Limb (tissue), 2 donors: ENCODE results near the gene MAGEA3.
"Not testable (repeated sequence)": the region's sequence is repeated elsewhere in the genome, so short reads cannot be mapped to it uniquely, and the experiment has no call there.

ENCODE experiments used
- DNase-seq, 2 donors: peaks; one replicate each; pipeline ENCODE4 v3.0.0-alpha.2; 2016; ENCODE audit errors: extremely low spot score in 2 of 2

Gene MAGEA3, protein sequence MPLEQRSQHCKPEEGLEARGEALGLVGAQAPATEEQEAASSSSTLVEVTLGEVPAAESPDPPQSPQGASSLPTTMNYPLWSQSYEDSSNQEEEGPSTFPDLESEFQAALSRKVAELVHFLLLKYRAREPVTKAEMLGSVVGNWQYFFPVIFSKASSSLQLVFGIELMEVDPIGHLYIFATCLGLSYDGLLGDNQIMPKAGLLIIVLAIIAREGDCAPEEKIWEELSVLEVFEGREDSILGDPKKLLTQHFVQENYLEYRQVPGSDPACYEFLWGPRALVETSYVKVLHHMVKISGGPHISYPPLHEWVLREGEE

DNA sequence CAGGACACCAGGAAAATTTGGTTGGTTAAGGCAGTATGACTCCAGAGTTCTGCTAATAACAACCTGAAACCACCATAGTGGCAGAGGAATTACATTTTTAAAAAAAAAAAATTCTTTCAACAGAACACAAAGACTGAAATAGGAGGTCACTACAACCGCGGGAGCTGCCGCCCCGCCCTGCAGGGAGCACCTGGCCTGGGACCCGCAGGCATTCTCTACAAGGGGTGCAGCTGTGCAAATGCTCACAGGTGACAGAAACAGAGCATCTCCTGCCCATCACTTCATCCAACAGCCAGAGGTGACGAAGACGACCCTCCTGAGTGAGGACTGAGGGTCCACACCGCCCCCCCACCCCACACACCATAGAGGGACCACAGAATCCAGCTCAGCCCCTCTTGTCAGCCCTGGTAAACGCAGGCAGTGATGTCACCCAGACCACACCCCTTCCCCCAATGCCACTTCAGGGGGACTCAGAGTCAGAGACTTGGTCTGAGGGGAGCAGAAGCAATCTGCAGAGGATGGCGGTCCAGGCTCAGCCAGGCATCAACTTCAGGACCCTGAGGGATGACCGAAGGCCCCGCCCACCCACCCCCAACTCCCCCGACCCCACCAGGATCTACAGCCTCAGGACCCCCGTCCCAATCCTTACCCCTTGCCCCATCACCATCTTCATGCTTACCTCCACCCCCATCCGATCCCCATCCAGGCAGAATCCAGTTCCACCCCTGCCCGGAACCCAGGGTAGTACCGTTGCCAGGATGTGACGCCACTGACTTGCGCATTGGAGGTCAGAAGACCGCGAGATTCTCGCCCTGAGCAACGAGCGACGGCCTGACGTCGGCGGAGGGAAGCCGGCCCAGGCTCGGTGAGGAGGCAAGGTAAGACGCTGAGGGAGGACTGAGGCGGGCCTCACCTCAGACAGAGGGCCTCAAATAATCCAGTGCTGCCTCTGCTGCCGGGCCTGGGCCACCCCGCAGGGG, at the start of gene MAGEA3:
TSS of gene MAGEA3 (plus strand) at position 843 of the 980 bp plus-strand sequence. CDS start 2,039 bp downstream, outside the sequence.
- not testable (repeated sequence) for DNase-seq

DNA sequence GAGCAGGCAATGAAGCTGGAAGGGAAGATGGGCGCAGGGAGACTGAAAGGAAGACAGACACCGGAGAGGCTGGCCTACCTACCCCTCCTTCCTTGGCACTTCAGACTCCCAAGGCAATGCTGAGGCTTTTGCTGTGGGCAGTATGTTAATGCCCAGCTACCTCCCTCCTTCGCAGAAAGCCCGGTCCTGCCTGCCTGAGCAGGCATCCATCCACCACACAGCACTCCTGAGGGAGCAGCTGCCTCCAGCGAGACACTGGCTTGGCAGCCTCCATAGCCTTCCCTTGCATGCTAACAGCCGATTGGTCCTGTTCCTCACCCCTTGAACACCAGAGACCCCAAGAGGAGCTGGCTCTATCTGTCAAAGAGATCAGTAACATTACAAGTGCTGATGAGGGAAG, 46.5 kb upstream of the MAGEA3 start:
- no peak for DNase-seq

DNA sequence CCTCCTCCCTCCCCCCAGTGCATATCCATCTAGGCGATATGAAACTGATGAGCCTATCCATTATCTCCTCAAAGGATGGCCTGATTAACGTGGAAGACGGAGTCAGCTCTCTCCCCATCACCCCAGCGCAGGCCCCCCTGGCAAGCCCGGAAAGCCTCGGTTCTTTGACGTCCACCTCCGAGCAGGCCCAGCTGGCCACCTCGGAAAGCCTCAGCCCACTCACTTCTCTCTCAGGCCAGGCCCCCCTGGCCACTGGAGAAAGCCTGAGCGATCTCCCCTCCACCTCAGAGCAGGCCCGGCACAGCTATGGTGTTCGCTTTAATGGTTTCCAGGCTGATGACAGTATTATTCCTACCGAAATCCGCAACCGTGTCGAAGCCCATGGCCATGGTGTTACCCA, 46.1 kb upstream of the MAGEA3 start:
- DNase-seq = no peak

DNA sequence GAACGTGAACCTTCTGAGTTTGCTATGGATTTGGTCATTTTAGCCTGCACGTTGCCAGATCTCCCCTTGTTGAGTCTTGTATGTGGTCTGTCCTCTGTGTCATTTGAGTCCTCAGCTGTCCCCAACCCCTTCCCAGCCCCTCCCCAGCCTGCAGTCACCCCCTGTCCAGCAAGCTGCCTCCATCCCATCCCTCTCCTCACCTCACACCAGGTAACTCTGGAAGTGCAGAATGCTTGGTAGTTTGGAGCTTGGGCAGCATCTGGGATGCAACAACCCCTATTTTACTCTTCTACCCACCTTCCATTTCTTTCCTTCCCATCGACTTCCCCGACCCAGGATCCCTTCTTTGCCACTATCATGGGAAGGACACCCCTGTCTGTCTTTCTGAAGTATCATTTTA, 42.5 kb upstream of the MAGEA3 start:
- no peak for DNase-seq

DNA sequence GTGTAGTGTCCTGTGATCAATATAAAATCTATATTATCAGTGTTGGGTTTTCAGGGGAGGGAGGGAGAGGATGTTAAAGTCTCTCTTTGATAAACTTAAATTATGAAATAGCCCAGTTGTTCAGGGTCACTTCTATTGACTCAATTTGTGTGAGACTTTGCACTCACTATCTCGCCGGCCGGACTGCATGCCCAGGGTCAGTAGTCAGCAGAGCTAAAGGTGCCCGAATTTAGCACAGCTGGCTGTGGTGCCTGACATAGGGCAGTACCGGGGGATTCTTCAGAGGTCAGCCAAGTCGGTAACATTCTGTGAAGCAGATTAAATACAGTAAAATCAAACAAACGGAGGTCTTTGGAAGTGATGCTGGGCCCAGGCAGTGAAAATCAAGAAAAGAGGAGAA, 41.7 kb upstream of the MAGEA3 start:
- no peak for DNase-seq

DNA sequence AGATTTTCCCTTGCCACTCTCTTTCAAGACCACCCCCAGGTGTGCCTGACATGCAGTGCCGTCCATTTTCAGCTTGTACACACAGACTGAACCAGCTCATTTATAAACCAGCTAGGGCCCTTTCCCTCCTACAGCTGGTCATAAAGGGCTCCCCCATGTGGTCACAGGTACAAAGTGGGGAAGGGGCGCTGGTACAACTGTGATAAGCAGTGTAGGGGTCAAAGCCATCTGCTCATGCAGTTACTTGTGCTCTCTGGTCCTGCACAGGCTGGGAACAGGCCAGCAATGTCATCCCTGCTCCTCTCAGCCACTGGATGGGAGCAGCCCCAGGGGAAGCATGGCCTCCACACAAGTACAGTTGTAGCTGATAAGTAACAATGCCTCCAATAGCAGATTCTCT, 40.3 kb upstream of the MAGEA3 start:
- no peak for DNase-seq

DNA sequence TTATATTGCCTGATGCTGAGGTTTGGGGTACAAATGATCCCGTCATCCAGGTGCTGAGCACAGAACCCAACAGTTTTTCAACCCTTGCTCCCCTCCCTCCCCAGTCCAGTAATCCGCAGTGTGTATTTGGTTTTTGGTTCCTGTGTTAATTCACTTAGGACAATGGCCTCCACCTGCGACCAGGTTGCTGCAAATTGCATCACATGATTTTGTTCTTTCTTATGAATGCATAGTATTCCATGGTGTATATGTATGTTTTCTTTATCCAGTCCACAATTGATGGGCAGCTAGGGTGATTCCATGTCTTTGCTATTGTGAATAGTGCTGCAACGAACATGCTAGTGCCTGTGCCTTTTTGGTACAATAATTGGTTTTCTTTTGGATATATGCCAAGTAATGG, 35.5 kb upstream of the MAGEA3 start:
- DNase-seq = no peak

DNA sequence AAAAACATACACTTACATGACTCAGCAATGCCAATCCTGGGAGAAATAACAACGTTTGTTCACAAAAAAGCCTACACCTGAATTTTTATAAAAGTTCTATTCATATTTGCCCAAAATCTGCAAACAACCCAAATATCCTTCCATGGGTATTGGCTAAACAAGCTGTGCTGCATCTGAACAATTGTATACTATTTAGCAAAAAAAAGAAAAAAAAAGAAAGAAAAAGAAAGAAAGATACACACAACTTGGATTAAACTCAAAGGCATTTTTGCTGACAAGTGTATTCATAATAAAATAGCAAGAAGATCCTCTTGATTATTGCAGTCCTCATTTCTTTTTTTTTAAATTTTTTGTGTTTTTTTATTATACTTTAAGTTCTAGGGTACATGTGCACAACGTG, 24.5 kb upstream of the MAGEA3 start:
- DNase-seq = no peak

DNA sequence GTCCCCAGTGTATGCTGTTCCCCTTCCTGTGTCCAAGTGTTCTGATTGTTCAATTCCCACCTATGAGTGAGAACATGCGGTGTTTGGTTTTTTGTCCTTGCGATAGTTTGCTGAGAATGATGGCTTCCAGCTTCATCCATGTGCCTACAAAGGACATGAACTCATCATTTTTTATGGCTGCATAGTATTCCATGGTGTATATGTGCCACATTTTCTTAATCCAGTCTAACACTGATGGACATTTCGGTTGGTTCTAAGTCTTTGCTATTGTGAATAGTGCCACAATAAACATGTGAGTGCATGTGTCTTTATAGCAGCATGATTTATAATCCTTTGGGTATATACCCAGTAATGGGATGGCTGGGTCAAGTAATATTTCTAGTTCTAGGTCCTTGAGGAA, 23.9 kb upstream of the MAGEA3 start:
- DNase-seq = not testable (repeated sequence)

DNA sequence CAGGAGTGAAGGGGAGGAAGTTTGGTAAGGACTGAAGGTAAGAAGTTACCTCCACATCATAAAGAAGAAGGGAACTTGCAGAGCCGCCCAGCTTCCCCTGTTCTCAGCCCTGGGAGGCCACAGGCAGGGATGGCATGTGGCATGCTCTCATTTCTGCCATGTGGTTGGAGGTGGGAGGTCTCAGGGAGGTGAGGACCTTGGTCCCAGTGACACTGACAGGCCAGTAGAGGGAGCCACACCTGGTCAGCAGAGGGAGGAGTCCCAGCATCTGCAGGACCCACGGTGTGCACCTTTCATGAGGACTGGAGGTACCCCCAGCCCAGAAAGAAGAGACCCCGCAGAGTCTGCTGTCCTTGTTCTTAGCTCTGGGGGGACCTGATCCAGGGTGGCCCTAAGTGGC, 17.6 kb upstream of the MAGEA3 start:
- DNase-seq = not testable (repeated sequence)

DNA sequence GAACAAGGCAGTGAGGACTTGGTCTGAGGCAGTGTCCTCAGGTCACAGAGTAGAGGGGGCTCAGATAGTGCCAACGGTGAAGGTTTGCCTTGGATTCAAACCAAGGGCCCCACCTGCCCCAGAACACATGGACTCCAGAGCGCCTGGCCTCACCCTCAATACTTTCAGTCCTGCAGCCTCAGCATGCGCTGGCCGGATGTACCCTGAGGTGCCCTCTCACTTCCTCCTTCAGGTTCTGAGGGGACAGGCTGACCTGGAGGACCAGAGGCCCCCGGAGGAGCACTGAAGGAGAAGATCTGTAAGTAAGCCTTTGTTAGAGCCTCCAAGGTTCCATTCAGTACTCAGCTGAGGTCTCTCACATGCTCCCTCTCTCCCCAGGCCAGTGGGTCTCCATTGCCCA, 1.8 kb downstream of the MAGEA3 start:
- not testable (repeated sequence) for DNase-seq

DNA sequence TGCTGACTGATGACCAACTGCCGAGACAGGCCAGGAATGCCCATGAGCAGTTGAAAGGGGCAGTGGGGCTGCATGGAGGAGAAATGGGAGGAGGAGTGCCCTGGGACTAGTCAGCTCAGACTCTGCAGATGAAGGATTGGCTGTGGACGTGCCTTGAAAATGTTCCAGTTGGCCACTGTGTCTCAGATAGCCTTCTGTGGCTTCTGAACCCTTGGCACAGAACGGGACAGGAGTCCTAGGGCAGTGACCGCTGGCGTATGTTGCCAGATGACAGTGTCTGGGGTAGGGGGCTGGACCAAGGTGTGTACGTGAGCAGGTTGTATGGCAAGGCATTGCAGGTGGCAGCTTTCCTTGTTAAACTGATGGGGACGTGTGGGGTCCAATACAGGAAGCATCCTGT, 7.9 kb downstream of the MAGEA3 start:
- not testable (repeated sequence) for DNase-seq

DNA sequence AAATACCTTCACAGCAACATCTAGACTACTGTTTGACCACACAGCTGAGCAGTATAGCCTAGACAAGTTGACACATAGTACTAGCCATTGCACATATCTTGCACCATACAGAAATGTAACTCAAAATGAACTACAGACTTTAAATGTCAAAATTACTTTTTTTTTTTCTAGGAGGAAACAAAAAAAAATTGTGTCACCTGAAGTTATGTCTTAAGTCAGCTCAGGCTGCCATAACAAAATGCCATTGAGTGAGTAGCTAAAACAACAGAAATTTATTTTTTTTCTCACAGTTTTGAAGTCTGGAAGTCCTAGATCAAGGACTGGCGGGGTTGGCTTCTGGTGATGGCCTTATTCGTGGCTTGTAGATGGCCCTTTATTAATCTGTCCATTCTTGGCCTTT, 10.6 kb downstream of the MAGEA3 start, which contains the start of gene CSAG2:
TSS of gene CSAG2 (minus strand) at position 101 of the 400 bp plus-strand sequence. CDS start 161 bp downstream, outside the sequence.
- not testable (repeated sequence) for DNase-seq

DNA sequence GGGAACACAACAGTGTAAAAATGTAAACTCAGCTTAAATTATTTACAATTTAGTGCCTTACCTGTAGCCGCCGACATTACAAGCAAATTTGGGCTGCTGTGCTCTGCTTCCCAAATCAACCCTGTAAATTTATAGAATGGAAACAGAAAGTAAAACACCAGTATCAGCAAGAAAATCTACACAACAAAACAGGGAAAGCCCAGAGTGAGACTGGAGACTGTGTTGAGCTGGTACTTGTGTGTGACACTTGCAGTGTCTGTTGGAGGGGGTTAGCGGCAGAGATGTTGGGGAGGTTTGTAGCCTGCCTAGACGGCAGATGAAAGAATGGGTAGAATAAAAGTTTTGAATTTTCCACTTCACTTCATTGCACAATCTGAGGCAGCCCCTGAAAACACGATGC, 14.6 kb downstream of the MAGEA3 start:
- DNase-seq = not testable (repeated sequence)

DNA sequence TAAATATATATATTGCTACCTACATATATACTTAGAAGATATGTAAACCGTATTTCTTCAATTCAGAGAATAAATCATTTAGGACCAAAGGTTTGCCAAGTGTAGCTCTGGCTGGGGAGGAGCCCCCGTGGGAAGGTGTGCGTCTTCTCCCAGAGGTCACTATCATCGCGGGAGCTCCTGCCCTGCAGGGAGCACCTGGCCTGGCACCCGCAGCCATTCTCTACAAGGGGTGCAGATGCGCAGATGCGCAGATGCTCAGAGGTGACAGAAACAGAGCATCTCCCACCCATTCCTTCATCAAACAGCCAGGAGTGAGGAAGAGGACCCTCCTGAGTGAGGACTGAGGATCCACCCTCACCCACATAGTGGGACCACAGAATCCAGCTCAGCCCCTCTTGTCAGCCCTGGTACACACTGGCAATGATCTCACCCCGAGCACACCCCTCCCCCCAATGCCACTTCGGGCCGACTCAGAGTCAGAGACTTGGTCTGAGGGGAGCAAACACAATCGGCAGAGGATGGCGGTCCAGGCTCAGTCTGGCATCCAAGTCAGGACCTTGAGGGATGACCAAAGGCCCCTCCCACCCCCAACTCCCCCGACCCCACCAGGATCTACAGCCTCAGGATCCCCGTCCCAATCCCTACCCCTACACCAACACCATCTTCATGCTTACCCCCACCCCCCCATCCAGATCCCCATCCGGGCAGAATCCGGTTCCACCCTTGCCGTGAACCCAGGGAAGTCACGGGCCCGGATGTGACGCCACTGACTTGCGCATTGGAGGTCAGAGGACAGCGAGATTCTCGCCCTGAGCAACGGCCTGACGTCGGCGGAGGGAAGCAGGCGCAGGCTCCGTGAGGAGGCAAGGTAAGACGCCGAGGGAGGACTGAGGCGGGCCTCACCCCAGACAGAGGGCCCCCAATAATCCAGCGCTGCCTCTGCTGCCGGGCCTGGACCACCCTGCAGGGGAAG, 15.5 kb downstream of the MAGEA3 start, which contains the start of gene MAGEA2B:
TSS of gene MAGEA2B (plus strand) at position 814 of the 973 bp plus-strand sequence. CDS start 2,479 bp downstream, outside the sequence.
- DNase-seq = not testable (repeated sequence)

DNA sequence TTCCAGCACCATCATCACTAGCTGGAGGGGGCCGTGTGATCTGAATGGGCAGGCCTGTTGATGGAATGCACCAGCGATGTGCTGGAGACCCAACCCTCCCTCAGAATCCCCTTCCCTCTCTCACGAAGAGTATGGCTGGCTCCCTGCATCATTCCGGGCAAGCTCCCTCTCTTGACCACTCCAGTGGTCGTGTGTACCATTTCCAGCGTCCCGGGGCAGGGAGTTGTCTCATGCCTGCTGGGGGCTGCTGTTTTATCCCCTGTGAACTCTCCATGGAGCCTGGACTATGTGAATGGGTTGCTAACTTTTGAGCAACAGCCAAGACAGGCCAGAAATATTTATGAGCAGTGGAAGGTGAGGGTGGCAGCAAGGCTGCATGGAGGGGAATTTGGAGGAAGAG, 26.8 kb downstream of the MAGEA3 start:
- no peak for DNase-seq

DNA sequence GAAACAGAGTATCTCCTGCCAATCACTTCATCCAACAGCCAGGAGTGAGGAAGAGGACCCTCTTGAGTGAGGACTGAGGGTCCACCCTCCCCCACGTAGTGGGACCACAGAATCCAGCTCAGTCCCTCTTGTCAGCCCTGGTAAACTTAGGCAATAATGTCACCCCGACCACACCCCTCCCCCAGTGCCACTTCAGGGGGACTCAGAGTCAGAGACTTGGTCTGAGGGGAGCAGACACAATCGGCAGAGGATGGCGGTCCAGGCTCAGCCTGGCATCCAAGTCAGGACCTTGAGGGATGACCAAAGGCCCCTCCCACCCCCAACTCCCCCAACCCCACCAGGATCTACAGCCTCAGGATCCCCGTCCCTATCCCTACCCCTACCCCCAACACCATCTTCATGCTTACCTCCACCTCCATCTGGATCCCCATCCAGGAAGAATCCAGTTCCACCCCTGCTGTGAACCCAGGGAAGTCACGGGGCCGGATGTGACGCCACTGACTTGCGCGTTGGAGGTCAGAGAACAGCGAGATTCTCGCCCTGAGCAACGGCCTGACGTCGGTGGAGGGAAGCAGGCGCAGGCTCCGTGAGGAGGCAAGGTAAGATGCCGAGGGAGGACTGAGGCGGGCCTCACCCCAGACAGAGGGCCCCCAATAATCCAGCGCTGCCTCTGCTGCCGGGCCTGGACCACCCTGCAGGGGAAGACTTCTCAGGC, 34.8 kb downstream of the MAGEA3 start, which contains the start of the genes CSAG1 and MAGEA12:
TSS of gene CSAG1 (minus strand) at position 461 of the 715 bp plus-strand sequence. CDS start 1,261 bp downstream, outside the sequence.
TSS of gene MAGEA12 (plus strand) at position 497 of the 715 bp plus-strand sequence. CDS start 2,405 bp downstream, outside the sequence.
- DNase-seq = no peak

DNA sequence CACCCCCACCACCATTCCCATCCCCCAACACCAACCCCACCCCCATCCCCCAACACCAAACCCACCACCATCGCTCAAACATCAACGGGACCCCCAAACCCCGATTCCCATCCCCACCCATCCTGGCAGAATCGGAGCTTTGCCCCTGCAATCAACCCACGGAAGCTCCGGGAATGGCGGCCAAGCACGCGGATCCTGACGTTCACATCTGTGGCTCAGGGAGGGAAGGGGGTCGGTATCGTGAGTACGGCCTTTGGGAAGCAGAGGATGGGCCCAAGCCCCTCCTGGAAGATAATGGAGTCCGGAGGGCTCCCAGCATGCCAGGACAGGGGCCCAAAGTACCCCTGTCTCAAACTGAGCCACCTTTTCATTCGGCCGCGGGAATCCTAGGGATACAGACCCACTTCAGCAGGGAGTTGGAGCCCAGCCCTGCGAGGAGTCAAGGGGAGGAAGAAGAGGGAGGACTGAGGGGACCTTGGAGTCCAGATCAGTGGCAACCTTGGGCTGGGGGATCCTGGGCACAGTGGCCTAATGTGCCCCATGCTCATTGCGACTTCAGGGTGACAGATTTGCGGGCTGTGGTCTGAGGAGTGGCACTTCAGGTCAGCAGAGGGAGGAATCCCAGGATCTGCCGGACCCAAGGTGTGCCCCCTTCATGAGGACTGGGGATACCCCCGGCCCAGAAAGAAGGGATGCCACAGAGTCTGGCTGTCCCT, 35.7 kb downstream of the MAGEA3 start:
- DNase-seq = not testable (repeated sequence)

DNA sequence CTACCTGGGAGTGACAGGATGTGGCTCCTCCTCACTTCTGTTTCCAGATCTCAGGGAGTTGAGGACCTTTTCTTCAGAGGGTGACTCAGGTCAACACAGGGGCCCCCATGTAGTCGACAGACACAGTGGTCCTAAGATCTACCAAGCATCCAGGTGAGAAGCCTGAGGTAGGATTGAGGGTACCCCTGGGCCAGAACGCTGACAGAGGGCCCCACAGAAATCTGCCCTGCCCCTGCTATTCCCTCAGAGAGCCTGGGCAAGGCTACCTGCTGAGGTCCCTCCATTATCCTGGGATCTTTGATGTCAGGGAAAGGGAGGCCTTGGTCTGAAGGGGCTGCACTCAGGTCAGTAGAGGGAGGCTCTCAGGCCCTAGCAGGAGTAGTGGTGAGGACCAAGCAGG, 36.5 kb downstream of the MAGEA3 start:
- no peak for DNase-seq
